ENCODE data around the gene BMP8A. TPM values are rescaled to one million over a fixed set of nuclear protein-coding genes. Genes with fewer than 3 reads are reported as not detected.

Gene BMP8A
- polyA plus RNA-seq, 1 donor (not counting 4 experiments of a cell fraction or from before 2014, with no cell fraction given): not detected

GRCh38 chr1:39569034-39569433, 77.6 kb downstream of the BMP8A start:
- Histone ChIP-seq H3K4me2 (ENCODE audit: control insufficient read depth, extremely low read depth, insufficient read depth, low read depth, low read length) (no peak overlapping the region), H3K4me3 (ENCODE audit: control insufficient read depth in 2 of 3, extremely low read depth in 1 of 3, insufficient read depth in 2 of 3, low read depth in 1 of 3, low read length in 3 of 3) (no peak overlapping the region), H3K4me1 (ENCODE audit: control insufficient read depth, extremely low read depth, insufficient read depth, low read length) (peaks cover 10% of the 10 kb centered on the region), H3K79me2 (ENCODE audit: control insufficient read depth, insufficient read depth, low read length) (peaks cover 60% of the 10 kb centered on the region), H3K9me3 (ENCODE audit: control insufficient read depth, low read depth, low read length) (no peaks in the 10 kb centered on the region), H2AFZ (ENCODE audit: control insufficient read depth, low read length) (no peak overlapping the region), H3K27ac (ENCODE audit: control insufficient read depth, insufficient read depth, low read length) (no peak overlapping the region), H3K36me3 (ENCODE audit: control insufficient read depth in 2 of 2, extremely low read depth in 1 of 2, insufficient read depth in 2 of 2, low read length in 2 of 2) (peaks cover 58 to 78% of the 10 kb centered on the region in 2 experiments), H3K27me3 (ENCODE audit: control insufficient read depth, extremely low read depth, insufficient read depth, low read length) (no peaks in the 10 kb centered on the region), H3K9me1 (ENCODE audit: control insufficient read depth, extremely low read depth, insufficient read depth, low read length) (peaks cover 3% of the 10 kb centered on the region), H3K9ac (ENCODE audit: control insufficient read depth, extremely low read depth, insufficient read depth, low read length) (no peak overlapping the region), H4K20me1 (ENCODE audit: control insufficient read depth, extremely low read depth, insufficient read depth, low read length) (peaks cover 52% of the 10 kb centered on the region)
- dilution Hi-C loops (cut with MboI; ENCODE audit: extremely low pct_ligation_motif_present, low sequenced_read_pairs): no loop called here
- FAIRE-seq (no peak), DNase-seq (ENCODE audit: low read depth, low spot score) (no peak)
- no peak for TF ChIP-seq EZH2 (IDR thresholded peaks at IDR 0.05; ENCODE audit: low read length)
- TF ChIP-seq CTCF (optimal IDR thresholded peaks at IDR 0.05 in 1 of 3, IDR thresholded peaks at IDR 0.05 in 1 of 3, conservative IDR thresholded peaks at IDR 0.05 in 1 of 3; ENCODE audit: extremely low read depth in 1 of 3, insufficient read depth in 2 of 3, low read length in 3 of 3): no peak

GRCh38 chr1:39570477-39571177, 79.2 kb downstream of the BMP8A start:
- dilution Hi-C loops (cut with MboI; ENCODE audit: extremely low pct_ligation_motif_present, low sequenced_read_pairs): no loop called here
- no peak overlapping the region for H3K4me3 ChIP-seq (ENCODE audit: control insufficient read depth in 2 of 3, extremely low read depth in 1 of 3, insufficient read depth in 2 of 3, low read depth in 1 of 3, low read length in 3 of 3)
- no peak for TF ChIP-seq CTCF (optimal IDR thresholded peaks at IDR 0.05 in 1 of 3, IDR thresholded peaks at IDR 0.05 in 1 of 3, conservative IDR thresholded peaks at IDR 0.05 in 1 of 3; ENCODE audit: extremely low read depth in 1 of 3, insufficient read depth in 2 of 3, low read length in 3 of 3)
- TF ChIP-seq EZH2 (IDR thresholded peaks at IDR 0.05; ENCODE audit: low read length): no peak
- no peak overlapping the region for H3K9ac ChIP-seq (ENCODE audit: control insufficient read depth, extremely low read depth, insufficient read depth, low read length)
- peaks cover 3% of the 10 kb centered on the region for H3K9me1 ChIP-seq (ENCODE audit: control insufficient read depth, extremely low read depth, insufficient read depth, low read length)
- no peak for FAIRE-seq
- no peak overlapping the region for H2AFZ ChIP-seq (ENCODE audit: control insufficient read depth, low read length)
- H3K4me2 ChIP-seq (ENCODE audit: control insufficient read depth, extremely low read depth, insufficient read depth, low read depth, low read length): no peak overlapping the region
- no peak overlapping the region for H3K27ac ChIP-seq (ENCODE audit: control insufficient read depth, insufficient read depth, low read length)
- H3K4me1 ChIP-seq (ENCODE audit: control insufficient read depth, extremely low read depth, insufficient read depth, low read length): peaks cover 20% of the 10 kb centered on the region
- H3K36me3 ChIP-seq (ENCODE audit: control insufficient read depth in 2 of 2, extremely low read depth in 1 of 2, insufficient read depth in 2 of 2, low read length in 2 of 2): peaks cover 53 to 81% of the 10 kb centered on the region in 2 experiments
- DNase-seq (ENCODE audit: low read depth, low spot score): no peak
- H3K79me2 ChIP-seq (ENCODE audit: control insufficient read depth, insufficient read depth, low read length): peaks cover 74% of the 10 kb centered on the region
- H3K9me3 ChIP-seq (ENCODE audit: control insufficient read depth, low read depth, low read length): no peaks in the 10 kb centered on the region
- H4K20me1 ChIP-seq (ENCODE audit: control insufficient read depth, extremely low read depth, insufficient read depth, low read length): peaks cover 62% of the 10 kb centered on the region
- H3K27me3 ChIP-seq (ENCODE audit: control insufficient read depth, extremely low read depth, insufficient read depth, low read length): no peaks in the 10 kb centered on the region

Measured in keratinocyte (primary cell).